ENCODE data around the gene CDIP1. TPM values are rescaled to one million over a fixed set of nuclear protein-coding genes. Genes with fewer than 3 reads are reported as not detected.

CDIP1 gene
- total RNA-seq, 2 donors from 2014 or later: 12.9 to 23.3 TPM

DNA sequence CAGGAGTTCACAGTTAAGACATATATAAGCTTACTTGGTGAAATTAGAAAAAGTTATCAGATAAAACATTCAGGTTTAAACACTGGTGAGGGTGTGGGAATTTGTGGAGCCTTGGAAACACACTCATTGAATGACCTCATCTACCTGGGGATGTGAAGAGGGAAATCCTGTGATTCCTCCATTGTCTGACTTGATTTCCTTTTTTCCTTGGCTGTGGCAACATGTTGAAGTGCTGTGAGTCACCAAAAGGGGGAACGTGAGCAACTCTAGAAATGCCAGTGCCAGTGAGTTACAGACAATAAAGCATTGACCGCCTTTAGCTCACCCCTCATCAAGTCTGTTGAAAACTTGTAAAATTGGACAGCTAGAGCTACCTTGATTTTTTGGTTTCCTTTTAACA, 60.6 kb downstream of the CDIP1 start:
- TF ChIP-seq, protein P1, sequence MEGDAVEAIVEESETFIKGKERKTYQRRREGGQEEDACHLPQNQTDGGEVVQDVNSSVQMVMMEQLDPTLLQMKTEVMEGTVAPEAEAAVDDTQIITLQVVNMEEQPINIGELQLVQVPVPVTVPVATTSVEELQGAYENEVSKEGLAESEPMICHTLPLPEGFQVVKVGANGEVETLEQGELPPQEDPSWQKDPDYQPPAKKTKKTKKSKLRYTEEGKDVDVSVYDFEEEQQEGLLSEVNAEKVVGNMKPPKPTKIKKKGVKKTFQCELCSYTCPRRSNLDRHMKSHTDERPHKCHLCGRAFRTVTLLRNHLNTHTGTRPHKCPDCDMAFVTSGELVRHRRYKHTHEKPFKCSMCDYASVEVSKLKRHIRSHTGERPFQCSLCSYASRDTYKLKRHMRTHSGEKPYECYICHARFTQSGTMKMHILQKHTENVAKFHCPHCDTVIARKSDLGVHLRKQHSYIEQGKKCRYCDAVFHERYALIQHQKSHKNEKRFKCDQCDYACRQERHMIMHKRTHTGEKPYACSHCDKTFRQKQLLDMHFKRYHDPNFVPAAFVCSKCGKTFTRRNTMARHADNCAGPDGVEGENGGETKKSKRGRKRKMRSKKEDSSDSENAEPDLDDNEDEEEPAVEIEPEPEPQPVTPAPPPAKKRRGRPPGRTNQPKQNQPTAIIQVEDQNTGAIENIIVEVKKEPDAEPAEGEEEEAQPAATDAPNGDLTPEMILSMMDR (IDR thresholded peaks at IDR 0.05): no peak
- no peak for TF ChIP-seq POLR2A (IDR thresholded peaks at IDR 0.05)
- peaks cover 38% of the 10 kb centered on the region for H3K4me1 ChIP-seq
- H3K27ac ChIP-seq: peak overlapping the region in 1 of 4 donors; percentile 15
- H3K36me3 ChIP-seq (replicated peaks in 1 of 2; ENCODE audit: insufficient read depth in 1 of 2, low read depth in 2 of 2): no peaks in the 10 kb centered on the region
- DNase-seq (no peak), ATAC-seq (no peak)
- 61 to 65% methylated on average over 2 of the region's 2 CpGs for WGBS, 2 donors
- H3K9me3 ChIP-seq: no peaks in the 10 kb centered on the region
- H3K4me3 ChIP-seq: no peak overlapping the region
- H3K27me3 ChIP-seq: no peaks in the 10 kb centered on the region
- intact Hi-C loops (cut with DNase I): no loop called here

DNA sequence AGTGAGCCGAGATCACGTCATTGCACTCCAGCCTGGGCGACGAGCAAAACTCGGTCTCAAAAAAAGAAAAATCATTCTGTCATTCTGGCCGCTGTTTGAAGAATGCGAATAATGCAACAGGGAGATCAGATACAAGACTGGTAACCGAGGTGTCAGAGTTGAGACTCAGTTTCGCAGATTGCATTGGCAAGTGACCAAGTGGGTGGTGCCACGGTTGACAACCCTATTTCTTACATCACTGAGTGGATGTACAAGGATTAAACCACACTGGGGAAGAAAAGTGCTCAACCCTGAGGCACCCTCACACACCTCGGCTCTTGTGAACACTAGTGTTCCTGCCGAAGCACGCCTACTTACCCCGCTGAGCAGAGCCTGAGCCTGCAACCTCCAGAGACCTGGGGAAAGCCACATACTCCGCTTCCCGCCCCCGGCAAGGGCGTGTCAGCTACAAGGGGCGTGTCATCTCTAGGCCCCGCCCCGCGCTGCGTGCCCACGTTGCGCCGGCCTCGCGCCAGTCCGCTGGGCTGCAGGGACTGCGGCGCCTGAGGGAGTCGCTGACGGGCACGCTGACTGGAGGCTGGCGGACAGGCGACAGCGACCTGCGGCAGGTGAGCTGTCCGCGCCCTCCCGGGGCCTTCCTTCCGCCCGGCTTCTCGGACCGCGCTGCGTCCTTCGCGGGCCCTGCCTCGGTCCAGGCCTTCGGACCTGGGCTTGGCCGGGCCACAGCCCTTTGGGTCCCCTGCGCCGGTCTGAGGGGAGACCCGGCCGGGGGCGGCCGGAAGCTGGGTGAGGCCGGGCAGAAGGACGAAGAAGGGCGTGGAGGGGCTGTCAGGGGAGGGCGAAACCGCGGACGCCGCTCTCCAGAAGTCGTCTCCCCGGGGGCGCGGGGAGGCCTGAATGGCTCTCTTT, 62.4 kb downstream of the CDIP1 start, which contains the start of gene HMOX2:
TSS of gene HMOX2 (plus strand) at position 519 of the 909 bp plus-strand sequence. CDS start 29,127 bp downstream, outside the sequence.
- WGBS, 2 donors: 22 to 51% methylated on average over 10 to 22 of the region's 70 CpGs
- no peaks in the 10 kb centered on the region for H3K36me3 ChIP-seq (replicated peaks in 1 of 2; ENCODE audit: insufficient read depth in 1 of 2, low read depth in 2 of 2)
- peak within 1 kb of the TSS; percentile 85 to 95 (median 89) for H3K27ac ChIP-seq
- H3K9me3 ChIP-seq: no peaks in the 10 kb centered on the region
- peak within 1 kb of the TSS; percentile 53 to 66 for H3K4me3 ChIP-seq
- H3K4me1 ChIP-seq: peaks cover 41% of the 10 kb centered on the region
- ATAC-seq: peak; percentile 94
- intact Hi-C loops (cut with DNase I): no loop called here
- TF ChIP-seq POLR2A (IDR thresholded peaks at IDR 0.05): peak; percentile 93 to 95 (median 94)
- TF ChIP-seq, protein P1 (IDR thresholded peaks at IDR 0.05): peak in 6 of 7 experiments; percentile 17 to 63 (median 42)
- H3K27me3 ChIP-seq: no peaks in the 10 kb centered on the region
- peak; percentile 95 to 97 (median 96) for DNase-seq

DNA sequence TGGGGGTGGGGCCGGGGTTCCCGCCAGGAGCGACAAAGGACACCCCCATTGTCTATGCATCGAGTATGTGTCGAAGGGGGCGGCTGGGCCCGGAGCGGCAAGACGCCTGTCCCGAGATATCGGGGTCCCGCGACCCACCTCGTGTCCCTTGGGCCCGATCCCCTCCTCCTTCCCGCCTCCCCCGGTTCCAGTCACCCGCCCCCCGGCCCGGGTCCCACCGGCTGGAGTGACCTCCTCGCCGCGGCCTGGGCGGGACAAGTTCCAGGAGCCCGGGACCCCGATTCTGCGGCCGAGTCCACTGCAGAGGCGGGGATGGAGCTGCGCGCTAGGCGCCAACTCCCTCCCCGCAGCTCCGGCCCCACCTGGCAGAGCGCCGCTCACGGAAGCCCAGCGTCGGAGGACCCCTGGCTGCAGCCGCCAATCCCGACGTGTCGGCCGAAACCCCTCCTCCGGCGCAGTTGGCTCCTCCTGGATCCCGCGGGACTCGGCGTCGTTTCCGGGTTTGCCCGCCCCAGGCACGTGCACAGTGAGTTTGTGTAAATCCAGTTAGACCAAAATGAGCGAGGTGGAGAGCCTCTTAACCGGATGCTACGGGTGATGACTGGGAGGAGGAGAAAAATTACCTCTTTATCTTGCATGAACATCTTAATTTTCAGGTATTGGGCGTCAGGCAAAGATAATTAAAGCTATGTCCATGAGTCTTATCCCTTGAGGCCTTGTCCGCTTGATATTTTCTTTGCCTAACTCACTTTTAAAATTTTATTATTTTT, 64.2 kb downstream of the CDIP1 start, which contains the start of gene NMRAL1:
TSS of gene NMRAL1 (minus strand) at position 434 of the 770 bp plus-strand sequence. CDS start 493 bp downstream, outside the sequence.
- Histone ChIP-seq H3K27me3 (no peaks in the 10 kb centered on the region), H3K9me3 (no peaks in the 10 kb centered on the region), H3K4me3 (peak within 1 kb of the TSS; percentile 54 to 66), H3K27ac (peak within 1 kb of the TSS; percentile 76 to 83 (median 80)), H3K36me3 (replicated peaks in 1 of 2; ENCODE audit: insufficient read depth in 1 of 2, low read depth in 2 of 2) (no peaks in the 10 kb centered on the region), H3K4me1 (peaks cover 41% of the 10 kb centered on the region)
- 3 to 9% methylated on average over 13 to 59 of the region's 60 CpGs for WGBS, 2 donors
- TF ChIP-seq, protein P1 (IDR thresholded peaks at IDR 0.05): peak in 6 of 7 experiments; percentile 4 to 35 (median 12)
- TF ChIP-seq POLR2A (IDR thresholded peaks at IDR 0.05): peak; percentile 20 to 72 (median 71)
- intact Hi-C loops (cut with DNase I): no loop called here
- ATAC-seq (peak; percentile 64), DNase-seq (peak; percentile 88 to 92 (median 90))

DNA sequence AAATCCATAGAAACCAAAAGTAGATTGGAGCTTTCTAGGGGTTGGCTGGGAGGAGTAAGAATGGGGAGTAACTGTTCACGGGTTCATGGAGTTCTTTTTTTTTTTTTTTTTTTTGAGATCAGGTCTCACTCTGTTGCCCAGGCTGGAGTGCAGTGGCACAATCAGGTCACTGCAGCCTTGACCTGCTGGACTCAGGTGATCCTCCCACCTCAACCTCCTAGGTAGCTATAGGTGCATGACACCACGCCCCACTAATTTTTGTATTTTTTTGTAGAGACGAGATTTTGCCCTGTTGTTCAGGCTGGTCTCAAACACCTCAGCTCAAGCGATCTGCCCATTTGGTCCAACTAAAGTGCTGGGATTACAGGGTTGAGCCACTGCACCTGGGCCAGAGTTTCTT, 65.7 kb downstream of the CDIP1 start:
- 43 to 46% methylated on average over 4 of the region's 4 CpGs for WGBS, 2 donors
- no peak for DNase-seq
- intact Hi-C loops (cut with DNase I): no loop called here
- TF ChIP-seq POLR2A (IDR thresholded peaks at IDR 0.05): no peak
- TF ChIP-seq, protein P1 (IDR thresholded peaks at IDR 0.05): no peak
- Histone ChIP-seq H3K27ac (peak overlapping the region in 1 of 4 donors; percentile 79), H3K36me3 (replicated peaks in 1 of 2; ENCODE audit: insufficient read depth in 1 of 2, low read depth in 2 of 2) (peaks cover 0 to 3% of the 10 kb centered on the region in 2 donors), H3K4me3 (no peak overlapping the region), H3K9me3 (no peaks in the 10 kb centered on the region), H3K4me1 (peaks cover 36% of the 10 kb centered on the region), H3K27me3 (no peaks in the 10 kb centered on the region)
- no peak for ATAC-seq

Data from body of pancreas (tissue), 4 donors.